LNCAP (cell line): ENCODE measurements around the gene LAMA2.

ENCODE experiments used
- CTCF ChIP-seq: fragments of 450-650 bp; IDR thresholded peaks from 2 replicates; pipeline ENCODE4 v1.5.1; 2017; ENCODE audit warnings: mild to moderate bottlenecking

Gene LAMA2

GRCh38 chr6:129181001-129181400 lies 298.1 kb downstream of the LAMA2 start:
- TF ChIP-seq CTCF, result no peak

GRCh38 chr6:129183187-129183591 lies 300.3 kb downstream of the LAMA2 start:
- TF ChIP-seq CTCF, result no peak

DNA sequence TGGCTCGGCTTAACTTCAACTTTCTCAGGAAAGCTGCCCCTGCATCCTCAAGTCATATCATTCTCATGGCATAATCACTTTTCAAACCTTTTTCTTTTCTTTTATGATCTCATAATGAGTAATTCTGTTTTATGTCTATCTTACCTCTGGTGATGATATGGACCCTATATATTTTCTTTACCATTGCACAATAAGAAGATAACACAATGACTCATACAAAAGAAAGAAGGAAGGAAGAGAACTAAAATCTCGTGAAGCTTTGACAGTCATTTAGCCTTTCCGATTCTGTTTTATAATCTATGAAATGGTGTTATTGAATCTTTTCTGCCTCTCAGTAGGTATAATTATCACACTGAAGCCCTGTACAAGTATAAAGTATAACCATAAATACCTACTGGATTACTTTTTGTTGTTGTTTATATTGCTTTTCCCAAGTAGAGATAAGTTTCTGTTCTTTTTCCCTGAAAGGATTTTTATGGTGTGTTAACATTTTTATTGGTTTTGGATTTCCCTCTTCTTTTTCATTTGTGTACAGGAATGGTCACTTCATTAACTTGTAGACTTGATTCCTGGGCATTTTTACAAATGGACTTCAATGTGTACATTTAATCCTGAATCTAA lies 300.9 kb downstream of the LAMA2 start:
- TF ChIP-seq CTCF, result no peak

GRCh38 chr6:129184324-129184723 lies 301.4 kb downstream of the LAMA2 start:
- no peak for TF ChIP-seq CTCF

DNA sequence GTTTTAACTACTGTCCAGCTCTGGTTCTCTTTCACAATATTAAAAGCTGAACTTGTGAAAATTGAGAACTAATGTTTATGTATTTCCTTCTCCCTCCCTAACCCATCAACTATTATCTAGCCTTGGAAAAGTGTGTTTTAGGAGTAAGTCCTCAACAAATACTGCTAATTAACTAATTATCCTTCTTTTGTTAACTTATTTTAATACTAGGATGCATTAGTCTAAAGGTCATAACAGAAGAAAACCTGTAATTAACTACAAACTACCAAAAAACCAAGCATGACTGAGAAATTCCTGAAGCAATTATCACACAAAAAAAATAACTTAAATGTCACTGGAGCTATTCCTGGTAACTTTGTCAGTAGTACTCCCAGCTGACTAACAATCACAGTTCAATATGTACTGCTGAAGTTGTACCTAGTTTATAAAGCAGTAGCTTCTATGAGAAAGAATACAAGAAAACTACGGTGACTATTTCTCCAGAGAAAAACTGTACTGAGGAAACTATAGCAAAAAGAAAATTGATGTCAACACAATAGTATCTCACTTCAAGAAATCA lies 301.9 kb downstream of the LAMA2 start:
- TF ChIP-seq CTCF, result no peak

DNA sequence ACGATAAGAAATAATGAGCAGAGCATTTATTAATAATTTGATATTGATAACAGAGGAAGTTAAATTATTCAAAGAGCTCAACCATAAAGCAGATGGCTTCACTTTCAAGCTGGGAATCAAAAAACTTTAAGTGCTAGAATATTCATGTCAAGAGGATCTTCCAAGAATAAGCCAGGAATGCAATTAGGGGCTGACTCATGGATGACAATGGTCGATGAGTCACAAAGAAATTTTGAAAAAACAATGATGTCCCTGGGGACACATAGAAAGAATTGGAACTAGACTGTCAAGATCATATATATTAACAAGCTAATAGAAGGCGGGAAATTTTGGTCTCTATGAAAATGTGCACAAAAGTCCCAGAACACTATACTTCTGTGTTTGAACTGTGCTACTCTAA lies 304.1 kb downstream of the LAMA2 start:
- TF ChIP-seq CTCF, result no peak

DNA sequence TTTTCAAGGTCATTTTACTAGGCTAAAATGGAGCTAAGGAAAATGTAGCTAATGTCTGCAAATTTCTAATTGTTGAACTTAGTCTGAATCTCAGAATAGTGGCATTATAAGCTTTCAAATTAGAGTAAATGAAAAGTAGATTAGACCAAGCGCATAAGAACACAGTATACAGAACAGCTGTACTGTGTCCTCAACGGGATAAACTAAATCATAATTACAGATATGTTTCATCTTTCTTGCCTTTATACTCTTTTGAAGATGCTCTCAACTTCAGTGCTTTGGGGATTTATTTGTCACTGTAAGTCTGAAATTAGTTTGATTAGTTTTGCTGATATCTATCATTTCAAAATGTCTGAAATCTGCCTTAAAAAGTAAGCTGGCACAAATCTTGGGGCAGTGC lies 305.4 kb downstream of the LAMA2 start:
- TF ChIP-seq CTCF, result no peak

DNA sequence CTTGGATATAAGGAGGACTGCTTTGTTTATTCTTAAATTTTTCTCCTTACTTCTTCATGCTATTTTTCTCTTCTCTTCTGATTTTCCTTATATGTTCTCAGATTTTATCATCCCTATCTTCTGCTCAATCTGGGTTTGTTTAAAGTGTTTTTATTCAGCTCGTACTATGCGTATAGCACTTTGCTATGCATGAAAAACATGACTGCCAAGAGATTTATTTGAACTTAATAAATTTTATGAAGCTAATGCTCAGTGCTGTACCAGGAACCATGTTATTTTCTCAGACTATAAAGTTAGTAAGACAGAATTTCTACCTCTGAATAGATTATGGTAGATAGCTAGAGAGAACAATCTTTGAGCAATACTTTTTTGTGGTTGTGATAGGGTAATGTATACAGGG lies 305.9 kb downstream of the LAMA2 start:
- no peak for TF ChIP-seq CTCF
